CMK (cell line): ENCODE data around the gene EIF4G1.

Experiments used
- DNase-seq: peaks from one replicate; pipeline ENCODE4 v3.0.0-alpha.2; 2010; ENCODE audit warnings: low read depth

EIF4G1 gene

DNA sequence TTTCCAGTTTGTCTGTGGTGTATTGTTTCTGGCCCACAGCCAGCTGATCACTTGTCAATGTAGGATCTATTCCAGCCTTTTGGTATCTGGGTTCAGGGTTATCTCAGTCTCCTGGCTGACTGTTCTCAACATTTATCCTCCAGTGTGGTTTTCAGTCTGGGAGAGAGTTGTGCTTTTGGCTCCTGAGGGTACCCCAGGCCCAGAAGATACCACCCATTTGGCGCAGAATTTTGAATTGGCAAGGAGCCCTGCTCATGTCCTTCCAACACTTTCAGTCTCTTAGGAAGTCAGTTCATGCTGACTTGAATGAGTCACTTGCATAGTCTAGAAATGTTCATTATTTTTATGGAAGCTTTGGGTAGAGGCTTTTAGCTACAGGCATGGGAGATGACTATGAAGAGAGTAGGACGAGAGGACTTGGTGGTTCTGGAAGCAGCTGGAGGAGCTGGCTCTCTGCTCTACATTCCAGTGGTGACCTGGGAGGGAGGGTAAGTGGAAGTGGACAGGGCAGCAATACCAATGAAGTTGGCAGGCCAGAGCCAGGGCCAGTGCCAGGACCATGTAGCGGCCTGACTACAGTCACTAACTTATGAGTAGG, 54.3 kb downstream of the EIF4G1 start:
- no peak for DNase-seq

- DNase-seq: no peak
Measured at GRCh38 chr3:184371570-184372018, 57.2 kb downstream of the EIF4G1 start.

DNA sequence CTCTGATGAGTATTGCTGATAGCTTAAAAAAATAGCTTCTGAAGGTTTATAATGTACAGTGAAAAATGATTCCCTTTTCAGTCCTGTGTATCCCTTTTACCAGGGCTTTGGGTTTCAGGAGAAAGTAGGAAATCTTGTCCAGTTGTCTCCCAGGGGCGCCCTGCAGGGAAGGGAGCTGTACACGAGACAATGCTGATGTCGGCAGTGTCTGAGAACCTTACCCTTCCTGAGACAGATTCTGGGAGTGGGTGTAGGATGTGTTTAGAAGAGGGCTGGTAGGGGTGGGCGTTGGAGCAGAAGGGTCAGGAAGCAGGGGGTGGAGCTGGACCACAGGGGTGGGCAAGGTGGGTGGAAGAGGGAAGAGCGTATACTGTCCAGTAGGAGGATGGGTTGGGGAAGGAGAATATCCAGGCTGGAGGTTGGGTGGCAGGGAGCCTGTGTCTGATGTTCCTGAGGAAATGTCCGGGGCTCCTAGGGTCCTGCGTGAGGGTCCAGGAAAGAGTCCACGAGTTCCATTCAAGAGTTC, 58.0 kb downstream of the EIF4G1 start:
- no peak for DNase-seq

DNA sequence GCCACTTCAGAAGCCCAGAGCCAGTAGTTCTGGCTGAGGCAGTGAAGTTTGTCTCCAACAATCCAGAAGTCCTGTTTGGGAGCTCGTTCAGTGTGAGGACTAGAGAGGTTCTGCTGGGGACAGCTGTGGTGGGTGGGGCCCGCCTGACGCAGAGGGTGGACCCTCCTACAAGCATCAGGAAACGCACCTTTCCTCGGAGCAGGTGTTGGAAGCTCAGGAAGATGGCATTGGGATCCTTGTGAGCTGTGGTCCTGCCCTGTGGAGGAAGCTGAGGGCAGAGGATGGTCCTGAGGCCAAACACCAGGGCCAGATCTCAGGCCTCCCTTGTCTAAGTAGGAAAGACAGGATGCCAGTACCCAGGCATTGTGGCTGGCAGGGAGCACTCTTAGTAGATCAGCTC, 58.5 kb downstream of the EIF4G1 start:
- no peak for DNase-seq

DNA sequence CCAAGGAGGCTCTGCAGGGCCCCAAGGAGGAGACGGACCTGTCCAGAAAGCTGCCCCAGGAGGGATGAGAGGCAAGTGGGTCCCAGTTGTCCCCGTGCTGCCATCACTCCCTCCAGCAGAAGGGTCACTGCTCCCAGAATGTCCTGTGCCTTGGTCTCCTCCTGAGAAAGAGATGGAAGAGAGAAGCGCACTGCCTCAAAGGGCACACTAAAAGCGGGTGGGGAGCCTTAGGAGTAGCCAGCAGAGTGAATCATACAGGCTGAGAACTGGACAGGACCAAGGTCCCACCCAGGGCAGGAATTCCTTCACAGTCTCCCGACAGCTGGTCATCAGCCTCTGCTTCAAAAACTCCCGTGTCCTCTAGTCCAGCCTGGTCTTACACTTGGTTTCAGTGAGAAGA, 59.0 kb downstream of the EIF4G1 start:
- no peak for DNase-seq

DNA sequence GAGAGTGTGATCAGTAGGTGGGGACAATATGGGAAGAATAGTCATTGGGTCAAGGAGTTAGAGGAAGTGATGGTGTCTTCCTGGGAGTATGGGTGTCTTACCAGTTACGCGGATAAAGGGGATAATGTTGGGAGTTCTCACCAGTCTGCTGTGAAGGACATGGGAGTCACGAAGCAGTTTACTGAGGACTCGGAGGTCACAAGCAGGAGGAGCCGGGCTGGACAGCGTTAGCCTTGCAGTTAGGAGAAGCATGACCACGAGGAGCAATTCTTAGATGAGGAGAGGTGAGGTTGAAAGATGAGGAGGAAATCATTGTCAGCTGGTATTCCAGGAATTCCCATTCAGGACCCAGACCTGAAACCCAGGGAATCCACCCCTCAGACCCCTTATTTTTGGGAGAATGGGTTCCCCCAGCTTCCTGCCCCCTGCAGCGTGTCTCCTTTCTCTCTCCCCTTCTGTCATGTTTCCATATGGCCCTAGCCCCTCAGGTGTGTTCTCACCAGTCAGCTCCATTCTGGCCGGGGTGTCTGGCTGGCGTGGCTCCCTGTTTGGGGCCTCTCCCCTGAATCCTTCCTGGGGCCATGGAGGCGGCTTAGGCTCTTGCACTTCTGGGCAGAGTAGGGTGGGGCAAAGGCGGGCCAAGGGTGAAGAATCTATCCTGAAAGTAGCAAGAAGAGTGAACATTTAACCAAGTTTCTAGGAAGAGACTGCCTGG, 61.5 kb downstream of the EIF4G1 start:
- DNase-seq: no peak

DNA sequence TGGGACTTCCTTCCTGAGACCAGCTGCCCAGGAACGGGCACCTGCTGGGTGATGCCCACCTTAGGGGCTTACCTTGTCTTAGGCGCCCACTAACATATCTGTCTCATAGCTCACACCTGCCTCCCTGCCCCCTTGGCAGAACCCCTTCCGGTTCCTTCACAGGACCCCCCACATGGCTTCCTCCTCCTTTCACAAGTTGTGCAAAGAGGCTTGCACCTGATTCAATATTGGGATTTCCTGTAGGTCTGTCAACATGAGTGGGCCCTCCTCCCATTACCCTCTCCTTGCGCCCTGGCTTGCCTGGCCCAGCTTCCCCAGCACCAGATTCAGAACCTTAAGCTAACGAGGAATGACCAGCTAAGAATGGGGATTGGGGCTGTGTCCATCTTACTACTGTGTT, 63.0 kb downstream of the EIF4G1 start:
- no peak for DNase-seq

- no peak for DNase-seq
Measured at GRCh38 chr3:184377882-184378445, 63.6 kb downstream of the EIF4G1 start, which contains the start of gene THPO. THPO (minus strand) TSS chr3:184378207; CDS start chr3:184376259, 1,948 bp downstream.

DNA sequence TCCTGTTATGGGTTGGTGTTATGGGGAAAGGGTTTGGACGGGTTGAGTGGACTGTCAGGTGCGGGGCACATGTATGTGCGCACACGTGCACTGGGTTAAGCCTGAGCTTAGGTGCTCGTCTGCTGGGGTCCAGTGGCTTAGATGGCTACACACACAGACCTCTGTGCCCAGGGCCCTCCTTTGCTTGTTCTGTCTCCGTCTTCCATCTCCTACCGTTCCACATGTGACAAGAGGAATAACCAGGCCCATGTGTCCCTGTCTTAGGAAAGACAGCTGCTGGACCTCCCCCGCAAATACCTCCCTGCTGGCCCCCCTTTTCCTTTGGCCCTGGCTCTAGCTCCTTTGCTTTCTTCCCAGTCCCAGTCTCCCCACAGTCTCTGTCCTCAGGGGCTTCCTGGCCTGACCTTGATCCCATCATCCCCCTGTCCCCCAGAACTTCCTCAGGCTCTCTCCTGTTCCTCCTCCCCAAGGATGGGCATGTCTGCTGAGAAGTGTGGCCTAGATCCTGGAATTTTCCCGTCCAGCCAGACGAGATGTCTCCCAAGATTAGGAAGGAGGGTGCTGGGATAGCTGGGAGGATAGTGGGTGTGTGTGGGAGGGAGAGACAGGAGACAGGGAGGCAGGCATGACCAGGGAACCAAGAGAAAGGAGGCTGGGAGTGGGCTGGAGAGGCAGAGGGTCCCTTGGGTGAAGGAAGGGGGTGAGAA, 64.4 kb downstream of the EIF4G1 start:
- DNase-seq: no peak

DNA sequence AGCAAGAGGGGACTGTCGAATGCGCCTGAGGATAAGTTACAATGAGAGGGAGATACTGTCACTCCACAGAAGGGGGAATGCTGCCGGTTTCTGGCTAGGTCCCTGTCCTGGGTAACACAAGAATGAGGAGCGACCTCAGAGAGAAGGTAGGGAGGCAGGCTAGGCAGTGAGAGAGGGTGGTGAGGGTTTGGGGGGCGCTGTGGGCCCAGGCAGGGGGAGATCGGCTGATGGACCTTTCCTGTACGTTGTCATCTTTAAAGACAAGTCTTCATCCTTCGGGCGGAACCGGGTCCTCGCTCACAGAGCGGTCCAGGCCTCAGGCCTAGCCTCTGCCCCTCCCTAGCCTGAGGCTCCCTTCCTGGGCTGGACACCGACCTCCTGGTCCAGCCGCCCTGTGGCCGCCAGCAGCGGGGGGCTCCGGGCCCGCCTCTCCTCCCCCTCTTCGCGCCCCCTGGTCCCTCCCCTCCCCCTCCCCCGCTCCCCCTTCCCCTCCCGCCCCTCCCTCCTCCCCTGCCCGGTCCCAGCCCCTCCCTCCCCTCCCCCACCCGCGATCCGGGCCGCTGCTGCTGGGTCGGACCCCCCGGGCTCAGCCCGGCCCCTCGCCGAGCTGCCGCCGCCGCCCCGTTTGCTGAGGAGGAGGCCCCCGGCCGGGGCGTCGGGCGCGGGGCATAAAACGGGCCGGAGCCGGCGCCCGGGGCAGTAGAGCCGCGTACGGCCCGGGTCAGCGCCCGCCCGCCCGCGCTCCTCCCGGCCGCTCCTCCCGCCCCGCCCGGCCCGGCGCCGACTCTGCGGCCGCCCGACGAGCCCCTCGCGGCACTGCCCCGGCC, 65.2 kb downstream of the EIF4G1 start, which contains the start of gene CHRD:
TSS of gene CHRD (plus strand) at position 697 of the 827 bp plus-strand sequence. CDS start 265 bp downstream, outside the sequence.
- DNase-seq: no peak

DNA sequence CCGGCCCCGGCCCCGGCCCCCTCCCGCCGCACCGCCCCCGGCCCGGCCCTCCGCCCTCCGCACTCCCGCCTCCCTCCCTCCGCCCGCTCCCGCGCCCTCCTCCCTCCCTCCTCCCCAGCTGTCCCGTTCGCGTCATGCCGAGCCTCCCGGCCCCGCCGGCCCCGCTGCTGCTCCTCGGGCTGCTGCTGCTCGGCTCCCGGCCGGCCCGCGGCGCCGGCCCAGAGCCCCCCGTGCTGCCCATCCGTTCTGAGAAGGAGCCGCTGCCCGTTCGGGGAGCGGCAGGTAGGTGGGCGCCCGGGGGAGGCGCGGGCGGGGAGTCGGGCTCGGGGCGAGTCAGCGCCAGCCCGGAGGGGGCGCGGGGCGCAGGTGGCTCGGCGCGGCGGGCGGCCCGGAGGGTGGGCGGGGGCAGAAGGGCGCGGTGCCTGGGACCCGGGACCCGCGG, 65.8 kb downstream of the EIF4G1 start:
- DNase-seq: no peak

DNA sequence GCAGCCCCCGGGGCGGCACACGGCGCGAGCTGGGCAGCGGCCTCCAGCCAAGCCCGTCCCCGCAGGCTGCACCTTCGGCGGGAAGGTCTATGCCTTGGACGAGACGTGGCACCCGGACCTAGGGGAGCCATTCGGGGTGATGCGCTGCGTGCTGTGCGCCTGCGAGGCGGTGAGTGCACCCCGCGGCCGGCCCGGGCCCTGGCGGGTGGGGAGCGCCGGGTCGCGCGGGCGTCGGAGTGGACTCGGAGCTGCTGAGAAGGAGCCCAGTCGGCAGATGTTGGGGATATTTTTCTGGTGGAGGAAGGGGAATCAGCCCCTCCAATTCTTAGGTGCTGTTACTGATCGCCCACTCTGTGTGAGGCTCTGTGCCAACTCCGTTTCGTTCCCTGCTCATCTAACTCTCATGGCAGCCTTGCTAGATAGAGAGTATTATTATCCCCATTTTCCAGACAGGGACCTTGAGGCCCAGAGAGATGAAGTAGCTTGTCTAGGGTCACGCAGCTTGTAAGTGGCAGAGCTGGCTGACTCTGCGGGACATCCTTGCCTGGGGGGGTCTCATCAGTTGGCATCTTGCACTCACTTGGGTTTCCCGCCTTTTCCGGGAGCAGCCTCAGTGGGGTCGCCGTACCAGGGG, 66.3 kb downstream of the EIF4G1 start:
- DNase-seq: no peak

DNA sequence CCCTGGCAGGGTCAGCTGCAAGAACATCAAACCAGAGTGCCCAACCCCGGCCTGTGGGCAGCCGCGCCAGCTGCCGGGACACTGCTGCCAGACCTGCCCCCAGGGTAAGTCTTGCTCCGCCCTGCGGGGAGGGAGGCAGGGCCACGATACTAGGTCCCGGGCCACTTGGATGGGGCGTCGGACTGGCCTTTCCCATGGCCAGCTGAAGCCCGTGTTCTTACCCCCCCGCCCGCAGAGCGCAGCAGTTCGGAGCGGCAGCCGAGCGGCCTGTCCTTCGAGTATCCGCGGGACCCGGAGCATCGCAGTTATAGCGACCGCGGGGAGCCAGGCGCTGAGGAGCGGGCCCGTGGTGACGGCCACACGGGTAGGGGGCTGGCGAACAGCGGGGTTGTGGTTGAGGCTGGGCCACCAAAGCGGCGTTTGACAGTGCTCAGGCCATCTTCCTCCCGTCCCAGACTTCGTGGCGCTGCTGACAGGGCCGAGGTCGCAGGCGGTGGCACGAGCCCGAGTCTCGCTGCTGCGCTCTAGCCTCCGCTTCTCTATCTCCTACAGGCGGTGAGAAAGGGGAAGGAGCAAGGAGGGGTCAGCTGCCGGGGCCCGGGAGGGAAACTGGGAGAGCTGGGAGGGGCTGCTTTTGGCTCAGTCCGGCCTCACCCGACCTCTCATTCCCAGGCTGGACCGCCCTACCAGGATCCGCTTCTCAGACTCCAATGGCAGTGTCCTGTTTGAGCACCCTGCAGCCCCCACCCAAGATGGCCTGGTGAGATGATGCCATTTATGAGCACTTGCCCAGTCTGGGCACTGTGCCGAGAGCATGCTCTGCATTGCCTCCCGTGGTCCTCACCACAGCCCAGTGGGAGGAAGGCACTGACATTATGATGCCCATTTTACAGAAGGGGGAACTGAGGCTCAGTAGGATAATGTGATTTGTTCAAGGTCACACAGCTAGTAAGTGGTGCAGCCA, 67.1 kb downstream of the EIF4G1 start:
- no peak for DNase-seq

GRCh38 chr3:184382326-184383032, 68.1 kb downstream of the EIF4G1 start:
- DNase-seq: no peak

DNA sequence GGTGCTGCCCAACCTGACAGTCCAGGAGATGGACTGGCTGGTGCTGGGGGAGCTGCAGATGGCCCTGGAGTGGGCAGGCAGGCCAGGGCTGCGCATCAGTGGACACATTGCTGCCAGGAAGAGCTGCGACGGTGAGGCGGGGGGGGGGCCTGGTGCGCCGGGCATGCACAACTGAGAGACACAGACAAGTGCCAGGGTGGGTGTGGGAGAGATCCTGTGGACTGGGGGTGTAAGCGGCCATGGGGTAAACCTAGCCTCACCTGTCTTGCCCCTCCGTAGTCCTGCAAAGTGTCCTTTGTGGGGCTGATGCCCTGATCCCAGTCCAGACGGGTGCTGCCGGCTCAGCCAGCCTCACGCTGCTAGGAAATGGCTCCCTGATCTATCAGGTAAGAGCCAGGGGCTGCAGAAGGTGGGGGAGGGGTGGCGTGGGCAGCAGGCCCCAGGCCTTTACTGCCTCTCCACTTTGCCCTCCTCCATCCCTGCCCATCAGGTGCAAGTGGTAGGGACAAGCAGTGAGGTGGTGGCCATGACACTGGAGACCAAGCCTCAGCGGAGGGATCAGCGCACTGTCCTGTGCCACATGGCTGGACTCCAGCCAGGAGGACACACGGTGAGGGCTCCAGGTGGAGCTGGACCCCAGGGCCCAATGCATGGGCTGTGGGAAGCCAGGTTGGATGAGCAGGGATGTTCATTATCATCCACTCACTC, 68.8 kb downstream of the EIF4G1 start:
- no peak for DNase-seq

DNA sequence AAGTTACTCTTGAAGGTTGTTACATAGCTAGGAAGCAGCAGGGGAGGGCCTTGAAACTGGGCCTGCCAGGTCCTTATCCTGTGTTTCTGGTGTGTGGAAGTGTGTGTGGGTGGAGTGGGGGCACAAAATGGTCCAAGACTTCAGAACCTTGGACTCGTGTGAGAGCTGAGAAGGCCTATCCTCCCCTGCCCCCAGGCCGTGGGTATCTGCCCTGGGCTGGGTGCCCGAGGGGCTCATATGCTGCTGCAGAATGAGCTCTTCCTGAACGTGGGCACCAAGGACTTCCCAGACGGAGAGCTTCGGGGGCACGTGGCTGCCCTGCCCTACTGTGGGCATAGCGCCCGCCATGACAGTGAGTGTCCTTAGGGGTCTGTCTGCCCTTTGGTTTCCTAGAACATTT, 69.9 kb downstream of the EIF4G1 start:
- no peak for DNase-seq
